ENCODE results near the gene NAA50. TPM values are rescaled to one million over a fixed set of nuclear protein-coding genes. Genes with fewer than 3 reads are reported as not detected.

NAA50 gene
- total RNA-seq, 1 experiment from 2014 or later: 165 TPM

GRCh38 chr3:113754494-113755159 lies 8.6 kb upstream of the NAA50 start:
- H3K27me3 ChIP-seq (replicated peaks): no peaks in the 10 kb centered on the region
- H3K4me1 ChIP-seq (replicated peaks): no peaks in the 10 kb centered on the region
- H3K27ac ChIP-seq: no peak overlapping the region
- peaks cover 7% of the 10 kb centered on the region; the same call in 1 of the 2 replicates for H3K36me3 ChIP-seq
- peaks cover 6% of the 10 kb centered on the region; the same call in 1 of the 2 replicates for H3K9me3 ChIP-seq (replicated peaks)
- DNase-seq (ENCODE audit: low read depth in 1 of 2, low spot score in 2 of 2): no peak
- no peak overlapping the region for H3K4me3 ChIP-seq

DNA sequence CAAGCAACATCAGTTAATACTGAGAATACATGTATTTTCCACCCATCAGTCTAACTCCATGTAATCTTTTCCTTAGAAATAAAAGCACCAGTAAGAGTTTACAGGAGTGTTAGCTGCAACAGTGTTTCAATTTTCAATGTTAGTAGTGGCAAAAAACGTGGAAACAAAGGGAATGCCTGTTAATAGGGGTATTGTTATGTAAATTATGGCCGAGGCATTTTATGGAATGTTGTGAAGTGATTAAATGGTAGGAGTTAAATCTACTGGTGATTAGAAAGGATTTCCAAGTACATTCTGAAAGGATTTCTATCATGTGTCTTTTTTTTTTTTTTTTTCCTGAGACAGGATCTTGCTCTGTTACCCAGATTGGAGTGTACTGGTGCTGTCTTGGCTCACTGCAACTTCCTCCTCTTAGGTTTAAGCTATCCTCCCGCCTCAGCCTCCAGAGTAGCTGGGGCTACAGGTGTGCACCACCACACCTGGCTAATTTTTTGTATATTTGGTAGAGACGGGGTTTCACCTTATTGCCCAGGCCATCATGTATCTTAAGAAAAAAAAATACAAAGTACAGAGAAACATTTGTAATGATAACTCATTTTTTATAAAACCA lies 7.4 kb upstream of the NAA50 start:
- H3K9me3 ChIP-seq (replicated peaks): peaks cover 3% of the 10 kb centered on the region; the same call in 1 of the 2 replicates
- no peak overlapping the region for H3K27ac ChIP-seq
- DNase-seq (ENCODE audit: low read depth in 1 of 2, low spot score in 2 of 2): no peak
- no peak overlapping the region for H3K4me3 ChIP-seq
- H3K4me1 ChIP-seq (replicated peaks): no peaks in the 10 kb centered on the region
- no peaks in the 10 kb centered on the region for H3K27me3 ChIP-seq (replicated peaks)
- peaks cover 6% of the 10 kb centered on the region; the same call in 1 of the 2 replicates for H3K36me3 ChIP-seq

DNA sequence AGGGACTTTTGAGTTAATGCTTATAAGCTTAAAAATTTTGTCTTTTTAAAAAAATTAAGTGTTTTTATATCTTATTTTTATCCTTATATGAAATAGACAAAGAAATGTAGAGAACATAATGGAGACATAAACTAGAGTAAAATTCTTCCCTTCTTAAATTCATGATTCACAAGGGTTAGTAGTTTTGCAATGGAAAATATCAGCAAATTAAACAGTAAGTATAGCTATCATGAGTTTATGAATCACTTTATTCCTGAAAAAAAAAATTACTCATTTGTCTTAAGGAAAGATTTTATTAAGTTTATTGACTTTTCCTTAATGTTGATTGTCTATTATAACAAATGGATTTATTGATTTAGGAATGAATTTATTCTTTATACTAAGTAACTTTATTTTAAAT lies 5.1 kb upstream of the NAA50 start:
- no peaks in the 10 kb centered on the region for H3K27me3 ChIP-seq (replicated peaks)
- H3K4me1 ChIP-seq (replicated peaks): peaks cover 15% of the 10 kb centered on the region
- H3K9me3 ChIP-seq (replicated peaks): no peaks in the 10 kb centered on the region
- H3K36me3 ChIP-seq: no peaks in the 10 kb centered on the region; the same call in 1 of the 2 replicates
- H3K27ac ChIP-seq: no peak overlapping the region
- H3K4me3 ChIP-seq: no peak overlapping the region
- no peak for DNase-seq (ENCODE audit: low read depth in 1 of 2, low spot score in 2 of 2)

- H3K27ac ChIP-seq: peak overlapping the region; percentile 99
- H3K36me3 ChIP-seq: peaks cover 24% of the 10 kb centered on the region
- peak in 1 of 2 experiments; percentile 23 for DNase-seq (ENCODE audit: low read depth in 1 of 2, low spot score in 2 of 2)
- H3K9me3 ChIP-seq (replicated peaks): no peaks in the 10 kb centered on the region
- H3K27me3 ChIP-seq (replicated peaks): no peaks in the 10 kb centered on the region
- H3K4me3 ChIP-seq: peak overlapping the region; percentile 80
- H3K4me1 ChIP-seq (replicated peaks): peaks cover 23% of the 10 kb centered on the region
Measured at GRCh38 chr3:113747283-113748046, 1.4 kb upstream of the NAA50 start.

DNA sequence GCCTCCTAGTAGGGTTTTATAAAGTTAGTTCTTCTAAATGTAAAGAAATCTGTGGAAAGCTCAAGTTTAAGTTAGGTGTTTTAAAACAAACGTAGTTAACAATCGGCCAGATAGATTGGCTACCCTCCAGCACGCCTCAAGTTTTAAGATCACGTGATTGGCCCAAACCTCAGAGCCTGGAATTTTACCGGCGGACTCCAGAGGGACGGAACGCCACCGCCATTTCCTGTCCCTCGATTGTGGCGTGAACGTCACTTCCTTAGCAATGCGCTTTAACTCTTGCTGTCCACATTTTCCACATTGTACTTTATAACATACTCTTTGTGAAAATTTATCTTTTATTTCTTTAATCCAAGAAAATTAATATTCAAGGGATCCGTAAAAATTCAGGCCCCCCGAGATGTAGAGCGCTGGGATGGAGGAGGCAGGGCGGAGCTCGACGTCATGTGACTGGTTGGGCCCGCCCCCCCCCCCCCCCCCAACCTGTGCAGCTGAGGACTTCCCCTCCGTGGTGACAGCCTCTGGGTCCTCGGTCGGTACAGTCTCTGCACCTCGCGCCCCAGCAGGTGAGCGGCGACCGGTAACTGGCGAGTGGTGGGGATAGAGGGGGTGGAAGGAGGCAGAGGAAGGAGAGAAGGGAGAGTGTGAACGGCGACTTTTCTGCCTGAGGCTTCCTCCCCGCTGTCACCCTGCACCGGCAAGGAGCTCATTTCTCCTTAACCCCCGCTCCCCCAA lies 666 bp upstream of the NAA50 start, which contains the start of gene ATP6V1A:
ATP6V1A (plus strand) TSS at position 488 of the 735 bp plus-strand sequence. CDS start 31,719 bp downstream, outside the sequence.
- H3K27me3 ChIP-seq (replicated peaks): no peaks in the 10 kb centered on the region
- H3K36me3 ChIP-seq: peaks cover 24% of the 10 kb centered on the region
- peak within 1 kb of the TSS; percentile 80 for H3K4me3 ChIP-seq
- DNase-seq (ENCODE audit: low read depth in 1 of 2, low spot score in 2 of 2): peak; percentile 86 to 96
- peak within 1 kb of the TSS; percentile 99 for H3K27ac ChIP-seq
- peaks cover 23% of the 10 kb centered on the region for H3K4me1 ChIP-seq (replicated peaks)
- H3K9me3 ChIP-seq (replicated peaks): no peaks in the 10 kb centered on the region

DNA sequence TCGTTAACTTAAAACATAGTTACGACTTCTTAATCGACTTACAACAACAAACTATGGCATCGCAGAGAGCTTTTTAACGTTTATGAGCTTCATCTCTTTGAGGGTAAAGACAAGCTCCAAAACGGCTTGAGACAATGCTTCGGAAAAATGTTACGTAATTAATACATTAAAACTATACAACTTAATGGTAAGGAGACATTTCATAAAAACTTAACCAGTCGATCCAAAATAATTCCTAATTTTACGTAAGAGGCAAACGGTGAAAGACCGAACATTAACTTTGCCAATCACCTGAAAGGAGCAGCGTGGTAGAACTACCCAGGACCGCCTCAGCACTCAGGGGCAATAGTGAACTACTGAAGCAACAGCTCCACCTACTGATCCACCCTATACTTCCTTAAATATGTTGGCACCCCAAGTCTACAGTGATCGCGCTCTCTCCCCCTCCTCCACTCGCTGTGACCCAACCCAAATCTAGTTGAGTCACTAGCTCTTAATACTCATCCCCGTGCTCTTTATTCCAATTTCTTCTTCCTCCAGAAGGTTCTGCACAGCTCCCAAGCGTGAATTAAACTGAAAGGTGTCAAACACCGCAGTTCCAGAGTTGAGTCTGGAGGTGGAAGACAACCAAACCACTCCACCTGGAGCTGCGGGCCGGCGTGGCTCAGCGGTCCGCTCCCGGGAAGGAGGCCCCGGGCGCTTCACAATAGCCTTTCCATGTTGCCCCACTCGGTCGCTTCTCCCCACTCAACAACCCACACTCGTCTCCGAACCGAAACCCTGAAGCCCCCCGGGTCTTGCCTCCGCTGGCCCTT lies 901 bp downstream of the NAA50 start:
- peak; percentile 62 to 77 for DNase-seq (ENCODE audit: low read depth in 1 of 2, low spot score in 2 of 2)
- Histone ChIP-seq H3K9me3 (replicated peaks) (no peaks in the 10 kb centered on the region), H3K27ac (peak overlapping the region; percentile 99), H3K4me1 (replicated peaks) (peaks cover 23% of the 10 kb centered on the region), H3K4me3 (peak overlapping the region; percentile 80), H3K27me3 (replicated peaks) (no peaks in the 10 kb centered on the region), H3K36me3 (peaks cover 30% of the 10 kb centered on the region)

- H3K4me3 ChIP-seq: no peak overlapping the region
- no peak for DNase-seq (ENCODE audit: low read depth in 1 of 2, low spot score in 2 of 2)
- no peak overlapping the region for H3K27ac ChIP-seq
- H3K27me3 ChIP-seq (replicated peaks): no peaks in the 10 kb centered on the region
- H3K4me1 ChIP-seq (replicated peaks): peaks cover 20% of the 10 kb centered on the region
- peaks cover 30% of the 10 kb centered on the region for H3K36me3 ChIP-seq
- H3K9me3 ChIP-seq (replicated peaks): no peaks in the 10 kb centered on the region
Measured at GRCh38 chr3:113743006-113743630, 2.9 kb downstream of the NAA50 start.

GRCh38 chr3:113741620-113742019 lies 4.4 kb downstream of the NAA50 start:
- no peak overlapping the region for H3K4me3 ChIP-seq
- H3K27ac ChIP-seq: no peak overlapping the region

DNA sequence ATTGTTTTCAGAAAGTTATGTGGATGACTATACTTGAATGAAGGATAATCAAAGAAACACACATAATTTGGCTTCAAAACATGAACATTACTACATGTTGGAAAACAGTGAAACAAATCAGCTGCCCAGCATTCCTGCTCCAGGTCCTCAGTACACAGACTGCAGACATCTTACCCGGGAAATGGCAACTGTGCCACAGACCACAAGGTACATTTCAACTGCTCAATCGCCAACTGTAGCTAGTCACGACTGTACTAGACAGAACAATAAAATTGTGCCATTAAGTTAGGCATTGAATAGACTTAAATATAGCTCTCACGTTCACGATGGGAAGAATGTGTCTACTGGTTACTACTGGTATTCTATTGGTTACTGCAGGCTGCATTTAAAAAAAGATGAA lies 5.0 kb downstream of the NAA50 start:
- Histone ChIP-seq H3K27me3 (replicated peaks) (no peaks in the 10 kb centered on the region), H3K4me1 (replicated peaks) (peaks cover 12% of the 10 kb centered on the region; the same call in 1 of the 2 replicates), H3K4me3 (no peak overlapping the region), H3K36me3 (peaks cover 30% of the 10 kb centered on the region), H3K9me3 (replicated peaks) (no peaks in the 10 kb centered on the region), H3K27ac (no peak overlapping the region)
- no peak for DNase-seq (ENCODE audit: low read depth in 1 of 2, low spot score in 2 of 2)

More at GRCh38 chr3:113741620-113742019, 4.4 kb downstream of the NAA50 start:
- H3K9me3 ChIP-seq (replicated peaks): no peaks in the 10 kb centered on the region
- H3K36me3 ChIP-seq: peaks cover 30% of the 10 kb centered on the region
- no peaks in the 10 kb centered on the region for H3K27me3 ChIP-seq (replicated peaks)
- no peak for DNase-seq (ENCODE audit: low read depth in 1 of 2, low spot score in 2 of 2)
- peaks cover 15% of the 10 kb centered on the region for H3K4me1 ChIP-seq (replicated peaks)

- DNase-seq (ENCODE audit: low read depth in 1 of 2, low spot score in 2 of 2): peak in 1 of 2 experiments; percentile 49
- peaks cover 17% of the 10 kb centered on the region for H3K36me3 ChIP-seq
- H3K27me3 ChIP-seq (replicated peaks): no peaks in the 10 kb centered on the region
- no peak overlapping the region for H3K4me3 ChIP-seq
- no peaks in the 10 kb centered on the region for H3K9me3 ChIP-seq (replicated peaks)
- H3K4me1 ChIP-seq (replicated peaks): peaks cover 4% of the 10 kb centered on the region; the same call in 1 of the 2 replicates
- H3K27ac ChIP-seq: no peak overlapping the region
Measured at GRCh38 chr3:113736548-113737089, 9.4 kb downstream of the NAA50 start.

- H3K27me3 ChIP-seq (replicated peaks): no peaks in the 10 kb centered on the region
- no peaks in the 10 kb centered on the region for H3K9me3 ChIP-seq (replicated peaks)
- H3K36me3 ChIP-seq: peaks cover 19% of the 10 kb centered on the region
- no peak overlapping the region for H3K4me3 ChIP-seq
- no peak overlapping the region for H3K27ac ChIP-seq
- peaks cover 1% of the 10 kb centered on the region; the same call in 1 of the 2 replicates for H3K4me1 ChIP-seq (replicated peaks)
- DNase-seq (ENCODE audit: low read depth in 1 of 2, low spot score in 2 of 2): no peak
Measured at GRCh38 chr3:113731694-113732093, 14.4 kb downstream of the NAA50 start.

DNA sequence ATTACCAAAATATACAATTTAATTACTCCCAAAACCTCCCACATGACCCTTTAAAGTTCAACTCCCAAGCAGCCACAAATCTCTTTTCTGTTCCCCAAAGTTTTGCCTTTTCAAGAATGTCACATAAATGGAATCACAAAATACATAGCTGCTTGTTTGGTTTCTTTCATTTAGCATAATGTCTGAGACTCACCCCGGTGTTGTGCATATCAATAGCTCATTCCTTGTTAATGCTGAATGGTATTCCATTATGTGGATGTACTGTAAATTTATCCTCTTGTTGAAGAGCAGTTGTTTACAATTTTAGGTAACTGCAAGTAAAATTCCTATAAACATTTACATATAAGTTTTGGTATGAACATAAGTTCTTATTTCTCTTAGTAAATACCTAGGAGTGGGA lies 15.5 kb downstream of the NAA50 start:
- H3K36me3 ChIP-seq: peaks cover 17% of the 10 kb centered on the region
- H3K27me3 ChIP-seq (replicated peaks): no peaks in the 10 kb centered on the region
- no peak overlapping the region for H3K4me3 ChIP-seq
- no peak overlapping the region for H3K27ac ChIP-seq
- H3K4me1 ChIP-seq (replicated peaks): no peaks in the 10 kb centered on the region
- no peak for DNase-seq (ENCODE audit: low read depth in 1 of 2, low spot score in 2 of 2)
- no peaks in the 10 kb centered on the region for H3K9me3 ChIP-seq (replicated peaks)

Measured in SJSA1 (cell line).